ENCODE measurements around the gene ZC3H13. TPM values are rescaled to one million over a fixed set of nuclear protein-coding genes. Genes with fewer than 3 reads are reported as not detected.

ZC3H13 gene
- total RNA-seq, 1 experiment from 2014 or later, result 45.0 TPM

- H3K36me3 Mint-ChIP-seq (ENCODE audit: insufficient read depth, unreplicated experiment), result no peaks in the 10 kb centered on the region
- ChIA-PET CTCF (no interaction called here), POLR2A (no interaction called here)
- H3K27me3 ChIP-seq (replicated peaks; ENCODE audit: control insufficient read depth, insufficient read depth, low read length), result no peaks in the 10 kb centered on the region
- no peak overlapping the region for H3K4me3 ChIP-seq (ENCODE audit: low read depth, low read length)
- DNase-seq, result no peak
- TF ChIP-seq CTCF (IDR thresholded peaks at IDR 0.05; ENCODE audit: insufficient read depth in 1 of 2, low read depth in 1 of 2, low read length in 1 of 2, severe bottlenecking in 1 of 2, unreplicated experiment in 1 of 2), result no peak
- BruUV-seq (replicated peaks), result no TSS peak
- H3K27ac Mint-ChIP-seq (ENCODE audit: unreplicated experiment), result no peak overlapping the region
- no peak overlapping the region for H3K4me3 Mint-ChIP-seq (ENCODE audit: unreplicated experiment)
- H3K4me1 ChIP-seq, result no peaks in the 10 kb centered on the region
- intact Hi-C loops (cut with micrococcal nuclease; ENCODE audit: unreplicated experiment), result no loop called here
- H3K27me3 Mint-ChIP-seq (ENCODE audit: insufficient read depth, unreplicated experiment), result peaks cover 12% of the 10 kb centered on the region
- H3K4me1 Mint-ChIP-seq (ENCODE audit: low read depth, unreplicated experiment), result no peaks in the 10 kb centered on the region
- H3K36me3 ChIP-seq (ENCODE audit: control insufficient read depth, insufficient read depth, low read length), result no peaks in the 10 kb centered on the region
- no peaks in the 10 kb centered on the region; the same call in 1 of the 2 replicates for H3K9me3 ChIP-seq
- no peaks in the 10 kb centered on the region for H3K9me3 Mint-ChIP-seq (ENCODE audit: unreplicated experiment)
These were observed 33.2 kb upstream of the ZC3H13 start for GRCh38 chr13:46085737-46086136.

DNA sequence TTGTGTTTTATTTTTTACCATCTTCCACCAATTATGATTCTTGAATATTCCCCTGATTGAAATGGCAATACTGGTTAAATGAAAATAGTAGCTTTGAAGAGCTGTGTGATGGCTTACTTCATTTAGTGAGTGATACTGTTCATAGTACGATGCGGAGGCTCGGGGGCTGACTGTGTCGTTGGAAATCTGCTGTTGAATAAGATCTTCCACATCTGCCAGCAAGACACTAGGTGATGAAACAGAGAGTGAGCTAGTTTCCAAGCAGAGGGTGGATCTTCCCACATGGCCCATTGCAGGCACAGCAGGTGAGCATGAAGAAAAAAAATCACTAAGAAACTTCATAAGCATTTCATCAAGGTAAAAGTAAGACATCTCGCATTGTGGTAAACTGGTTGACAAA lies 29.8 kb upstream of the ZC3H13 start:
- Histone ChIP-seq H3K4me1 (no peaks in the 10 kb centered on the region), H3K27me3 (replicated peaks; ENCODE audit: control insufficient read depth, insufficient read depth, low read length) (no peaks in the 10 kb centered on the region), H3K4me3 (ENCODE audit: low read depth, low read length) (no peak overlapping the region), H3K36me3 (ENCODE audit: control insufficient read depth, insufficient read depth, low read length) (no peaks in the 10 kb centered on the region), H3K9me3 (no peaks in the 10 kb centered on the region; the same call in 1 of the 2 replicates)
- no TSS peak for BruUV-seq (replicated peaks)
- DNase-seq, result no peak
- Mint-ChIP-seq H3K27me3 (ENCODE audit: insufficient read depth, unreplicated experiment) (peaks cover 6% of the 10 kb centered on the region), H3K4me3 (ENCODE audit: unreplicated experiment) (no peak overlapping the region), H3K9me3 (ENCODE audit: unreplicated experiment) (no peaks in the 10 kb centered on the region), H3K4me1 (ENCODE audit: low read depth, unreplicated experiment) (no peaks in the 10 kb centered on the region), H3K27ac (ENCODE audit: unreplicated experiment) (no peak overlapping the region), H3K36me3 (ENCODE audit: insufficient read depth, unreplicated experiment) (no peaks in the 10 kb centered on the region)
- no peak for TF ChIP-seq CTCF (IDR thresholded peaks at IDR 0.05; ENCODE audit: insufficient read depth in 1 of 2, low read depth in 1 of 2, low read length in 1 of 2, severe bottlenecking in 1 of 2, unreplicated experiment in 1 of 2)
- ChIA-PET CTCF (no interaction called here), POLR2A (no interaction called here)
- intact Hi-C loops (cut with micrococcal nuclease; ENCODE audit: unreplicated experiment), result no loop called here

DNA sequence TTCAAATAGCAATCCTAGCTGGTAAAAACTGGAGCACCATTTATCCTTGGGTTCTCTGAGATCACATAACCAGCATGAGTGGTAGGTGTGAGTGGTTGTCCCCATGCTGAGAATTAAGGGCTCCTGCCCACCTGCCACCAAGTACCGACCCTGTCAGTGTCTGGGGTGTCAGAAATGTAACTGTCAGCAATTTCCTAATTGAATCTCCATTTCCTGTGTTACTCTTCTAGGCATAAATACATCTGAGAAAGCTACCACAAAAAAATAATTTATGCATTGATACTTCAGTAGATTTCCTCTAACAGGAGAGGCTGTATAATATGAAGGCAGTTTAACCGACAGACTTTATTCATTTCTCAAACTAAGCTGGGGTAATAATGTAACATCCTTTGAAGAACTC lies 27.2 kb upstream of the ZC3H13 start:
- intact Hi-C loops (cut with micrococcal nuclease; ENCODE audit: unreplicated experiment), result no loop called here
- H3K4me1 ChIP-seq, result no peaks in the 10 kb centered on the region
- Mint-ChIP-seq H3K9me3 (ENCODE audit: unreplicated experiment) (no peaks in the 10 kb centered on the region), H3K4me3 (ENCODE audit: unreplicated experiment) (no peak overlapping the region), H3K36me3 (ENCODE audit: insufficient read depth, unreplicated experiment) (no peaks in the 10 kb centered on the region), H3K27me3 (ENCODE audit: insufficient read depth, unreplicated experiment) (peaks cover 6% of the 10 kb centered on the region), H3K4me1 (ENCODE audit: low read depth, unreplicated experiment) (no peaks in the 10 kb centered on the region), H3K27ac (ENCODE audit: unreplicated experiment) (no peak overlapping the region)
- no peak for TF ChIP-seq CTCF (IDR thresholded peaks at IDR 0.05; ENCODE audit: insufficient read depth in 1 of 2, low read depth in 1 of 2, low read length in 1 of 2, severe bottlenecking in 1 of 2, unreplicated experiment in 1 of 2)
- ChIA-PET CTCF (no interaction called here), POLR2A (no interaction called here)
- no peak for DNase-seq
- no peaks in the 10 kb centered on the region for H3K27me3 ChIP-seq (replicated peaks; ENCODE audit: control insufficient read depth, insufficient read depth, low read length)
- no TSS peak for BruUV-seq (replicated peaks)
- H3K36me3 ChIP-seq (ENCODE audit: control insufficient read depth, insufficient read depth, low read length), result no peaks in the 10 kb centered on the region
- no peak overlapping the region for H3K4me3 ChIP-seq (ENCODE audit: low read depth, low read length)
- no peaks in the 10 kb centered on the region for H3K9me3 ChIP-seq
